Activated T-helper 17 cell treated with anti-CD3 and anti-CD28 coated beads, Interleukin-2, amount 50 U/mL, for 72 hours (primary cell): ENCODE measurements around the gene PRR16. TPM values are rescaled to one million over a fixed set of nuclear protein-coding genes. Genes with fewer than 3 reads are reported as not detected.

ENCODE experiments used
- ATAC-seq: fragments of 150-1000 bp; cut with Tn5 transposase; replicated peaks from 2 replicates; pipeline ENCODE4 v1.10.0; 2021; ENCODE audit warnings: mild to moderate bottlenecking, moderate library complexity
- H3K27ac Mint-ChIP-seq: one replicate; pipeline ENCODE4 v1.8.0; 2022; ENCODE audit warnings: mixed read lengths
- H3K27me3 Mint-ChIP-seq: one replicate; pipeline ENCODE4 v1.8.0; 2022; ENCODE audit warnings: mixed read lengths
- H3K36me3 Mint-ChIP-seq: one replicate; pipeline ENCODE4 v1.8.0; 2022; ENCODE audit warnings: low read depth, mild to moderate bottlenecking, mixed read lengths
- H3K4me1 Mint-ChIP-seq: one replicate; pipeline ENCODE4 v1.8.0; 2022; ENCODE audit warnings: mixed read lengths
- H3K4me3 Mint-ChIP-seq: one replicate; pipeline ENCODE4 v1.8.0; 2022; ENCODE audit warnings: mild to moderate bottlenecking, mixed read lengths
- H3K9me3 Mint-ChIP-seq: one replicate; pipeline ENCODE4 v1.8.0; 2022; ENCODE audit warnings: mixed read lengths
- total RNA-seq, 2 donors: library from RNA; stranded (reverse); gene quantifications; one replicate each; pipeline ENCODE4 v1.2.3, GENCODE V29; 2022

PRR16 gene
- total RNA-seq, 2 donors from 2014 or later: not detected

DNA sequence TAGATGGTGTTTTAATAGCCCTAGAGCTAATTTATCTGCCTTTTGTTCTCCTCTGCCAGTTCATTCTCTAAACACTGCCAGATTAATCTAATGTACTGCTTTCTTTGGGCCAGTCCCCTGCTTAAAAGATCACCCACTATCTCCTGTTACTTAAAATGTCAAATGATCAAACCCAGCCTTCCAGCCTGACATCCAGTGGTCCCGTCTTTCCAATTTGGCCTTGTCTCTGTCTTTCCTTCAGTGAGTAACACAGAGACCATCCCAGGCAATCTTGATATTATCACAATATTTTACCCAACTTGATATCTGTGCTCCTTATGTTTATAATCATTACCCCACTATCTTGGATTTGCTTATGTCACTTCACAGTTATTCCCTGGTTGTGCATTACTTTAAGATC lies 12.0 kb downstream of the PRR16 start:
- no peak overlapping the region for H3K27ac Mint-ChIP-seq
- H3K36me3 Mint-ChIP-seq: no peaks in the 10 kb centered on the region
- H3K4me1 Mint-ChIP-seq: no peaks in the 10 kb centered on the region
- no peak for ATAC-seq
- no peaks in the 10 kb centered on the region for H3K9me3 Mint-ChIP-seq
- H3K4me3 Mint-ChIP-seq: no peak overlapping the region
- peaks cover 4% of the 10 kb centered on the region for H3K27me3 Mint-ChIP-seq

DNA sequence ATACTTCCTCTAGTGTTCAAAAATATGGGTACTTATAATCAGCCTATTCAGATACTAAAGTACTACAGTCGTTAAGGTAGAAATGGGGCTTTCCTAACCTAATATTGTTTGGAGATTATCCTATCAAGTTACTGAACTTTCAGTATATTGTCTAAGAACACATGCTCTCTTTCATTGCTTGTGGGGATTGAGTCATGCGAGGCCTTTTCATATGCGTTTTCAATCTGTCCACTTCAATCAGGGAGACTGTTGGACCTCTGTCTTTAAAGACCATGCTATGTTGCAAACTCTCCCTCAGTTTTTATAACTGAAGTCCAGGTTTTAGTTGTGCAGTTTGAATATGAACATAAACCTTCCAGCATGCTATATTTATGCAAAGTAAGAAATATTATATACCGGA lies 15.0 kb downstream of the PRR16 start:
- H3K9me3 Mint-ChIP-seq: no peaks in the 10 kb centered on the region
- no peaks in the 10 kb centered on the region for H3K36me3 Mint-ChIP-seq
- ATAC-seq: no peak
- no peak overlapping the region for H3K27ac Mint-ChIP-seq
- H3K4me1 Mint-ChIP-seq: no peaks in the 10 kb centered on the region
- H3K4me3 Mint-ChIP-seq: no peak overlapping the region
- H3K27me3 Mint-ChIP-seq: peaks cover 4% of the 10 kb centered on the region

DNA sequence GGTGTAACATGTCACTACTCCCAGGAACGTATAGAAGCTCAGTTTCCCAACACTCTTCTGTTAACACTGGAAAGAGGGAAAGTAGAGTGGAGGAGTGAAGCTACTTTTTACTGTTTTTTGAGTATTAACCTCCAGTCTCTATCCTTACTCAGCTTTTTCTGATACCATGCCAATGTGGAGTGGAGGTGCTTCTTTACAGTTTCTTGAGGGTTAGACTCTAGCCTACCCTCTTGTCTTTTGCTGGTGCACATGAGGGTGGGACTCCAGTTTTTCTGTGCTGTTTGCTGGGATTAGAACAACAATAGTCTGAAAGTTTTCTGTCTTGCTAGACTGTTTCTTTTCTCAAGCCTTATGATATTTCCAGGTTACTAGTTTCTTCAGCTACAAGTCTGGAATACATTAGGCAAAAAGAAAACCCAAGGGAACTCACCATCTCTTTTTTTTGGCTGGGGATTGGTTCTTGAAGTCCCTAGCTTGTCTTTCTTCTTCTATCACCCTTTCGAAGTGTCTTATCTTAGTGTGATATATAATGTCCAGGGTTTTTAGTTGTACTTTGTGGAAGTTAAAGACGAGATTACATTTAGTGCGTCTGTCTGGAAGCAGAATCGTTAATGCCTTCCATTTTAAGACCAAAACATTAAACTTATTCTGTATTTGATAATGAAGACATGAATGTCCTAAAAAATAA lies 35.9 kb downstream of the PRR16 start:
- ATAC-seq: no peak
- no peak overlapping the region for H3K27ac Mint-ChIP-seq

DNA sequence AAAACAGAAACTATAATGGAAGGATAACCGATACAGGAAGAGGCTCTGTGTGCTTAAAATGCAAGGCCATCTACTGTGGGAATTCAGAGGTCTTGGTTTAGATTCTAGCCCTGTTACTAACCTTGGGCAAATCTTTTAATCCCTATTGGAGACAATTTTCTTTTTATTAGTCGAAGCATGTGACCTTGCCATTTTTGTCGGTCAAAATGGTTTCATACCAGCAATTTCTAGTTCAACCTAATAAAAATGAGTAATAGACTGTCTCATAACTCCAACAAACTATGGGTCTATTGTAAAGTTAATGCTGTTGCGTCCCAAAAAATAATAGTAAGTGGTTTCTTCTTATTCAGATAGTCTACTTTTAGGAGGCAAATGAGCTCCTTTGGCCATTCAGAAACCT lies 38.4 kb downstream of the PRR16 start:
- Mint-ChIP-seq H3K27me3 (no peaks in the 10 kb centered on the region), H3K4me1 (no peaks in the 10 kb centered on the region), H3K9me3 (peaks cover 7% of the 10 kb centered on the region), H3K4me3 (no peak overlapping the region), H3K36me3 (no peaks in the 10 kb centered on the region), H3K27ac (no peak overlapping the region)
- no peak for ATAC-seq

More for the DNA sequence above, 35.9 kb downstream of the PRR16 start:
- H3K36me3 Mint-ChIP-seq: no peaks in the 10 kb centered on the region
- no peaks in the 10 kb centered on the region for H3K27me3 Mint-ChIP-seq
- H3K4me1 Mint-ChIP-seq: no peaks in the 10 kb centered on the region
- peaks cover 7% of the 10 kb centered on the region for H3K9me3 Mint-ChIP-seq
- no peak overlapping the region for H3K4me3 Mint-ChIP-seq

DNA sequence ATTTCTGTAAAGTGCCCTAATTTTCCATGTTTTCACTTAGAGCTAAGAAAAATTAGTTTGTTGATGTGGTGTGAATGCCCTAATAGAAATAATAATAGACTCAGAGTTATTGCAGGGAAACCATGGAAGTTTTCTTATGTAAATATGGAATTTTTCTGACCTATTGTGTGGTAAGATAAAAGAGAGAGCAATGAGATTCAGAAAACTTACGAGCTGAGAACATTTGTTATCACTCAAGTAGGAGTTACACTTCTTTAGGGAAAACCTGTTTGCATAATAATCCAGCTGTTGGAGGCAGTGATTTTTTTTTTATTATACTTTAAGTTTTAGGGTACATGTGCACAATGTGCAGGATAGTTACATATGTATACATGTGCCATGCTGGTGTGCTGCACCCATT lies 39.2 kb downstream of the PRR16 start:
- Mint-ChIP-seq H3K27ac (no peak overlapping the region), H3K27me3 (no peaks in the 10 kb centered on the region), H3K4me3 (no peak overlapping the region), H3K4me1 (no peaks in the 10 kb centered on the region), H3K9me3 (peaks cover 7% of the 10 kb centered on the region), H3K36me3 (no peaks in the 10 kb centered on the region)
- no peak for ATAC-seq

DNA sequence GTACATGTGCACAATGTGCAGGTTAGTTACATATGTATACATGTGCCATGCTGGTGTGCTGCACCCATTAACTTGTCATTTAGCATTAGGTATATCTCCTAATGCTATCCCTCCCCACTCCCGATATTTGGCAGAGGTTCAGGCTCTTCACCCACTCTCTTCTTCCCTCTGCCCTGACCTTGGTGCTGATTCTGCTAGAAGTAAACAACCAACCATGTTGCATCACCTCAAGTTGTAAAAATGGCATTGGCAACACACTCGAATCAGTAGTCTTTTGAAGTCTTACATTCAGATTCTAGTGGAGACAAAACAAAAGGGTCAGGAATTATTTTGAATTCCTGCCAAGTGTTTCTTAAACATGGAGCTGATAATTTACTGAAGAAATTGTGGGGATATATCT lies 40.0 kb downstream of the PRR16 start:
- H3K36me3 Mint-ChIP-seq: no peaks in the 10 kb centered on the region
- no peak overlapping the region for H3K4me3 Mint-ChIP-seq
- no peak for ATAC-seq
- H3K27ac Mint-ChIP-seq: no peak overlapping the region
- H3K4me1 Mint-ChIP-seq: no peaks in the 10 kb centered on the region
- peaks cover 7% of the 10 kb centered on the region for H3K9me3 Mint-ChIP-seq
- H3K27me3 Mint-ChIP-seq: no peaks in the 10 kb centered on the region

DNA sequence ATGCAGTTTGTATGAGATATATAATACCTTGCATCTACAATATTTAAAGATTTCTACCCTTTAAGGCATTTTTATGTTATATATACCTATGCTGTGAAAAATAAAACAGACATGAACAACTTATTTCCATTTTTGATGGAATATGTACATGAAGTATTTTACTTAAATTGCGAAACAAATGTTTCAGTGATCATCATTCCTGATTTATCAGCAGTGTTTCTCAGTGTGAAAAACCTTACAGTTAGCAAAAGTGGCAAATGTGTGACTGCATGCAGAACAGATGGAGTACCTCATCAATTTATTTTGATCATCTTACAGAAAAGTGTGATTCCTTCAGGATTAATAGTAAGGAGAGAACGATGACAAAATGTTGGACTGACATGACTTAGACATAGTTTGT lies 43.1 kb downstream of the PRR16 start:
- Mint-ChIP-seq H3K9me3 (no peaks in the 10 kb centered on the region), H3K4me3 (no peak overlapping the region), H3K27me3 (no peaks in the 10 kb centered on the region), H3K36me3 (no peaks in the 10 kb centered on the region), H3K4me1 (no peaks in the 10 kb centered on the region), H3K27ac (no peak overlapping the region)
- ATAC-seq: no peak

DNA sequence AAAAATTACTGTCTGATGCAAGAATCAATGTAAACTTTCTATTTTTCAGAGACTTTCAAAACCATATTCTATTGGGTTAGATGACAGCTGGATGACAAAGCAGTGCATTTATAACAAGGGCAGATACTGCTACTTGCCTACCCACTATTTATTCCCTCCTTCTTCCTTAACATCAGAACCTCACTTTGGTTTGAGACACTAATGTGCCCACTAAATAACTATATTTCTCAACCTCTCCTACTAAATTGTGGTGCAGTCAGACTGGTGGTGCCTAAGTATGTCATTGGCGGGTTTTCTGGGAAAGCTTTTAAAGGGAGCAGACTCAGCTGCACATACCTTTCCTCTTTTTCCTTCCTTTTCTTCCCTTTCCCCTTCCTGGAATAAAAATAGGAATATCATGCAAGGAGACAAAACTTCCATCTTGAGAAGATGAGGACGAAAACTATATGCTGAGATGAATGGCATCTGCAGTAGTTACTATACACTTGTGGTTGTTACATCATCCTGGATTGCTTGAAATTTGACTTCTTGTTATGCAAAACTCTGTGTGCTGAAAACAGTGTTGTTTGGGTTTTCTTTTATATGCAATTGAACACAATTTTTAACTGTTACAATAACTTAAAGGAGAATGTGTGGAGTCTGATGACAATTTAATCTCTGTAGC lies 43.8 kb downstream of the PRR16 start:
- H3K4me1 Mint-ChIP-seq: no peaks in the 10 kb centered on the region
- no peaks in the 10 kb centered on the region for H3K27me3 Mint-ChIP-seq
- H3K36me3 Mint-ChIP-seq: no peaks in the 10 kb centered on the region
- no peaks in the 10 kb centered on the region for H3K9me3 Mint-ChIP-seq
- H3K27ac Mint-ChIP-seq: no peak overlapping the region
- ATAC-seq: no peak
- no peak overlapping the region for H3K4me3 Mint-ChIP-seq

DNA sequence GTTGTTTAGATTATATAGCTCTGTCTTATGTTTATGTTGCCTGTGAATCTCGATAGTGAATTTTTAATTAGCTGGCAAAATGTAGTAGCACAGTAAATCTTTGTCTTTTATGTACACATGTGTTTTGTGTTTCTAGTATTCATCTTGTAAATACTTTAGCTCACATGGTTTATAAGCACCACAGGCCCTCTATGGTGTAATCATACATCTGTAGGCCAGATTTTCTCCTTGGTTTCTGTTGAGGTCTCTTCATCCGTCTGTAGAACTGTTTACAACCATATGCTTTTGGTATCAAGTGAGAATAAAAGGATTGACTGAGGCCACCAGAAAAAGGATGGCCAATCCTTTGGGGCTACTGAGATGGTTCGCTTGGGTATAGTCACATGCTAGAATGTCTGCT lies 45.0 kb downstream of the PRR16 start:
- Mint-ChIP-seq H3K27me3 (no peaks in the 10 kb centered on the region), H3K4me1 (no peaks in the 10 kb centered on the region), H3K36me3 (no peaks in the 10 kb centered on the region), H3K9me3 (peaks cover under 1% of the 10 kb centered on the region), H3K4me3 (no peak overlapping the region), H3K27ac (no peak overlapping the region)
- no peak for ATAC-seq

DNA sequence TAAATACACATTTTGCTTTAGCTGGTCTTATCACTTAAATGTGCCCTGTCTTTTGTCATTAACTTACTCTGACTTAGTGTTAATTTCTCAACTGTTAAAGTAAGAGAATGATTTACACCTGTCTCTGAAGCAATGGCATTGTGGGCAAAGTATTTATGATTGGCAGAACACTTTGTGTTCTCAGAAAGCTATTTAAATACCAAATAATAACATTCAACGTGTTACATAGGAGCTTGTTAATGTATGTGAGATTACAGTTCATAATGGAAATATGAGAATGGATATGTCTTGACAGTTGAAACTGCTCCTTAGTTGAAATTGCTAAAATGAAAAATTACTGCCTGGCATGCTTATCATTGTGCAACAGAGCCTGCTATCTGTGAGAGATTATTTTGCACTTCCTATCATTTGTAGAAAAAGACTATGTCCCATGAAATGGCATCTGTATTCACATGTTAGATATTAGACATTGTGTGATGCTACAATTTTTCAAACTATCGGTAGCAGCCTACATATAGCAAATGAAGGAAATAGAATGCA lies 46.1 kb downstream of the PRR16 start:
- Mint-ChIP-seq H3K27ac (no peak overlapping the region), H3K4me3 (no peak overlapping the region), H3K4me1 (no peaks in the 10 kb centered on the region), H3K27me3 (no peaks in the 10 kb centered on the region), H3K36me3 (no peaks in the 10 kb centered on the region), H3K9me3 (peaks cover 4% of the 10 kb centered on the region)
- no peak for ATAC-seq

DNA sequence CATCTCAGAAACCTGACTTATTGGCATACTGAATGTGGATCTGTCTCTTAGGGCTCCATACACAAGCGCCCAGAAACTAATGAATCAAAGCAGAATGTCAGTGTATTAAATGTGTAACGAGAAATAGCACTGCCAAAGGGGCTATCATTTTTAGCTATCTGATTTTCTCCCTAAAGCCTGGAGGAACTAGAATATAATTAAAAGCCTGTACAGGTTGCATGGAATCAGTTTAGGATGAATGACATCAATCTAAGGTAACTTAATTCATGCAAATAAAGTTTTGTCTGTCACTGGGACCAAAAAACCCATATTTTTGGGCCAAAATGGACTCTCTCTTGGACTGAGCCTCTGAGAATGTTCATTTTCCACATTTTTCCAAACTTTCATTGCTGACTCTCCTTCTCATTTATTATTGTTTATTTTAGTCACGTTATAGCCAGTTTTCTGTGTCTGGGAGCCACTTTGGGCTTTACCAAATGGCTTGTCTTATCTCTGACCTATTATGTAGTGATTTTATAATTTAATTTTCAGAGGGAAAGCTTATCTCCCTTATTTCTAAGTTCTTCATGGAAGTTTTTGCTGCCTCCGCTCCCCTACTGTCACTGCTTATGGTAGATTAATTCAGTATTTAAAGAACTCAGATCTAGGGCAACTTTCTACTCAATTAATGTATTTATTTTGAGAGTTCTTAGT lies 47.0 kb downstream of the PRR16 start:
- no peak overlapping the region for H3K4me3 Mint-ChIP-seq
- no peak overlapping the region for H3K27ac Mint-ChIP-seq
- no peaks in the 10 kb centered on the region for H3K27me3 Mint-ChIP-seq
- ATAC-seq: no peak
- H3K9me3 Mint-ChIP-seq: peaks cover 4% of the 10 kb centered on the region
- no peaks in the 10 kb centered on the region for H3K4me1 Mint-ChIP-seq
- H3K36me3 Mint-ChIP-seq: no peaks in the 10 kb centered on the region

DNA sequence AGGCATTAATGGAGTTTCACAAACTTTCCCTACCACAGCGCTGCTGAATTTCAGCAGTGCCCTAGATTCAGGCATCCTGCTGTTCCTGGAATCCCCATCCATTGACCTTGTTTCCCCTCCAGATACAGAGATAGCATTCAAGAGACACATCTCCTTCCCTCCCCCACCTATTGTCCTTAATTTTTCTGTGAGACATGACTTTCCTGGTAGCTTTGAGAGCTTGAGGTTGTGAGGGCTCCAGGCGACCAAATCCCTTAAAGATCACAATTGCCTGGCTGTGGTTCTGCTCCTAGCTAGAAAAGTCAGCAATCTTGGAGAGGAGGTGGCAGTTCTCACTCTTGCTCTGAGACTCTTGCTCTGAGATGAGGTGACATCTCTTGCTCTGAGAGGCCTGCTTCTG lies 48.0 kb downstream of the PRR16 start:
- no peak for ATAC-seq
- H3K27me3 Mint-ChIP-seq: no peaks in the 10 kb centered on the region
- H3K27ac Mint-ChIP-seq: no peak overlapping the region
- no peaks in the 10 kb centered on the region for H3K36me3 Mint-ChIP-seq
- H3K4me3 Mint-ChIP-seq: no peak overlapping the region
- peaks cover 4% of the 10 kb centered on the region for H3K9me3 Mint-ChIP-seq
- H3K4me1 Mint-ChIP-seq: no peaks in the 10 kb centered on the region

DNA sequence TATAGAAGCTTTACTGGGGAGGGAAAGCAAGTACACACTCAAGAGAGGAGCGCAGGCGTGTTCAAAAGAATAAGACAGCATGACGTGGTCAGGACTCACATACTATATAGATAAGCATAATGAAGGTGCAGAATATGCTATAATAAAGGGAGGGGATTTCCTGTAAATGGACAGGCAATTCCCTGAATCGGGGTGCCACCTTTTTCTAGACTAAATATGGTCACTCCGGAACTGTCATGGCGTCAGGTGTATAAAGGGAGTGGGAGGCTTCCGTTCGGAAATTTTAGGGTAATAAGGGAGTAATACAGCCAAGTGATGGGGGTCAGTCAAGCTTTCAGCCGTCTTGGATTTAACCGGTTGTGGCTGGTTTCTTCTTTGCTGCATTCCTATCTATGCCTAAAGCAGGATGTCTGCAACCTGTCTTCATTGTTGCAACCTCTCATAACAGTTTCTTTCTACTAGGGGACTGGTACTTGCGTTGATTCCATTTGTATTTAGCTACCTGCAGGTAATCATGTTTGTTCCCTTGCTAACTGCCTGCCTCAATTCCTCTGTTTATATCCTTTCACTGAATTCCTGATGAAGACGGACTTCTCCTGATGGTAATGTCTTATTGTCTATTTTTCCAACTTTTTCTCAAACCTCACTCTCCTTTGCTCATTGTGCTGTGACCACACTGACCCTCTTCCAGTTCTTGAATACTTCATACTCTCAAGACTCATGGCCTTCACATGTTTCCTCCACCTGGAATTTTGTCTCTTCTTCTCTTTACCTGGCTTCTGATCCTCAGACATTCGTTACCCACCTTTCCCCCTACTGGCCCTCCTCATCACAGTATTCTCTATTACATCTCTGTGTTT lies 48.9 kb downstream of the PRR16 start:
- no peaks in the 10 kb centered on the region for H3K4me1 Mint-ChIP-seq
- H3K36me3 Mint-ChIP-seq: no peaks in the 10 kb centered on the region
- no peak overlapping the region for H3K27ac Mint-ChIP-seq
- no peak for ATAC-seq
- no peaks in the 10 kb centered on the region for H3K27me3 Mint-ChIP-seq
- no peak overlapping the region for H3K4me3 Mint-ChIP-seq
- H3K9me3 Mint-ChIP-seq: peaks cover 4% of the 10 kb centered on the region

DNA sequence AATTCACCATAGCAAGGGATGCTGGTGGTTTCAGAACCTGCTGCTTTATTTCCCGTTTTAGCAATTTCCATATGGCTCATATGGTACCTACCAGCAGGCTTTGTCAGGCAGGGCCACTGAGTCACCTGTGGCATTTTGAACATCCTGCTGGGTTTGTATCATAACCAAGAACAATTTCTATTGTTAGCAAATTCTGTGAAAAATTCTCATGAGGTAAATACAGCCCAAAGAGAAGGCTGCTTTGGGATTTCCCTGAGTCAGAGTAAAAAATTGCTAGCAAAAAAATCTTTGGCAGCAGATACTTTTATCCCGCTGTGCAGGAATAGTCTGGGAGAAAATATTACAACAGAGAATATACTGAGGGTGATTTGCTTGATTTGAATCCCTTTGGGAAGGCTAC lies 52.7 kb downstream of the PRR16 start:
- ATAC-seq: no peak
- no peaks in the 10 kb centered on the region for H3K27me3 Mint-ChIP-seq
- H3K36me3 Mint-ChIP-seq: no peaks in the 10 kb centered on the region
- peaks cover 4% of the 10 kb centered on the region for H3K9me3 Mint-ChIP-seq
- no peaks in the 10 kb centered on the region for H3K4me1 Mint-ChIP-seq
- no peak overlapping the region for H3K27ac Mint-ChIP-seq
- H3K4me3 Mint-ChIP-seq: no peak overlapping the region
